NCI-H1105 (cell line): Measurements from ENCODE around the gene HYAL1.

Experiments
- DNase-seq: peaks from one replicate; lab custom pipeline; 2025; lab: John Stamatoyannopoulos, UW

Gene HYAL1, protein sequence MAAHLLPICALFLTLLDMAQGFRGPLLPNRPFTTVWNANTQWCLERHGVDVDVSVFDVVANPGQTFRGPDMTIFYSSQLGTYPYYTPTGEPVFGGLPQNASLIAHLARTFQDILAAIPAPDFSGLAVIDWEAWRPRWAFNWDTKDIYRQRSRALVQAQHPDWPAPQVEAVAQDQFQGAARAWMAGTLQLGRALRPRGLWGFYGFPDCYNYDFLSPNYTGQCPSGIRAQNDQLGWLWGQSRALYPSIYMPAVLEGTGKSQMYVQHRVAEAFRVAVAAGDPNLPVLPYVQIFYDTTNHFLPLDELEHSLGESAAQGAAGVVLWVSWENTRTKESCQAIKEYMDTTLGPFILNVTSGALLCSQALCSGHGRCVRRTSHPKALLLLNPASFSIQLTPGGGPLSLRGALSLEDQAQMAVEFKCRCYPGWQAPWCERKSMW

DNA sequence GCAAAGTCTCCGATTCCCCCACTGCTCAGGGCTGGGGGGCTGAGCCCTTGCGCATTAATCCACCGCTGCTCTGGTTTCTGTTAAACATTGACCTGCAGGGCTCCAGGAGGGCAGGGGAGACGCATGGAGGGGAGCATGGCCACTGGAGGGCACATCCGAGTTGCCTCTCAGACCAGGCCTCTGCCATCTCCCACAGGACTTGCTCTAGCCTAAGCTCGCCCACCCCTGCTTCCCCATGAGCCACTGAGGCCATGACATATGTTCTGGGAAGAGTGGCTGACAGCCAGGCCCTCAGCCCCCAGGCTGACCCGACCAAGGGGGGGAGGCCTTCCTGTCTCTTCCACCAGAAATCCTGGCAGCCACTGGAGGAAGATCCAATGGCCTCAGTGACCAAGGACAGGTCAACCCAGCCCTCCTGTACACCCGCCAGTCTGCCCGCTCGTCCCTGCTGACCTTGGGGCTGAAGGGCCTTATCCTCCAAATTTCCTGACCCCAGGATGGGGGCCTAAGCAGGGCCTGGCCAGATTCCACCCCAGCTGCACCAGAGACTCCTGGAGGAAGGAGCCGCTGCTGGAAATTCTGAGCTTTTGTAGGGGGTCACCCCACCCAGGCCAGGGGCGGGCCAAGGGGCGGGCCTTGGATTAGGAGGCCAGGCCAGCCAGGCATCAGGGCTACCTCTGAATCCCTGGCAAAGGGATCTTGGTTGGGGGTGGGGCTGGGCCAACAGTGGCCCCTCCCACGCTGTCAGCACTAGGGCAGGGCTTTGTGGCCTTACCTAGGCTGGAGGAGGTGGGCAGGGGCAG, at the start of gene HYAL1:
Gene HYAL1, minus strand, starts transcription at position 562 of the 803 bp plus-strand sequence. CDS start 618 bp downstream, outside the sequence.
- DNase-seq = no peak

DNA sequence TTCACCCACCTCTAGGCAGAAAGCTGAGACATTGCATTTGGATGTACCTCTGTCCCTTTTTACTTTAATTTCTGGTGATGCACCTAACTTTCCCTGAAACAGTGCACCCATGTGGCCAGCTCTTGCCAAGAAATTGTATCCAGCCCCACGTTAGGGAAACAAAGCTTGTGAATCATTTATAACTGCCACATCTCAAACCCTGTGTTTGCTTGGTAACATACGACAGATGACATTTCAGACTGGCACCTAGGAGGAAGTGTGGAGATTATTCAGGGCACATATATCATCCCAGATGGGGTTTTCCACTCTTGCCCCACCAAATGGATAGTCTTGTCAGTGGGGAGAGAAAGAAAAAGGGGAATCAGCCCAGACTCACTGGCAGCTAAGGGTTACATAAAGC, 49.4 kb upstream of the HYAL1 start:
- no peak for DNase-seq

DNA sequence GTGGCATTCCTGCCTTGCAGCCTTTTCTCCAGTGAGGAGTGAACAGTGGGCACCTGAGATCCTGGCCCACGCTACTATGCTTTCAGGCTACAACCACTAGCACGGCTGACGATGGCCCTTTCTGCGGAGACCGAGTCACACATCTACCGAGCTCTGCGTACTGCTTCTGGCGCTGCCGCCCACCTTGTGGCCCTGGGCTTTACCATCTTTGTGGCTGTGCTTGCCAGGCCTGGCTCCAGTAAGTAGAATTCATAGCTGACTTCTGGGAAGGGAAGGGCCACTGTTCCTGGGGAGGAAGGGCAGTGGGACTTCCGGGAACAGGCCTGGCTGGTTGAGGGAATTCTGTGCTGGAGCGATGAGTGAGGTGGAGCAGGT, 47.9 kb upstream of the HYAL1 start:
- DNase-seq = no peak

DNA sequence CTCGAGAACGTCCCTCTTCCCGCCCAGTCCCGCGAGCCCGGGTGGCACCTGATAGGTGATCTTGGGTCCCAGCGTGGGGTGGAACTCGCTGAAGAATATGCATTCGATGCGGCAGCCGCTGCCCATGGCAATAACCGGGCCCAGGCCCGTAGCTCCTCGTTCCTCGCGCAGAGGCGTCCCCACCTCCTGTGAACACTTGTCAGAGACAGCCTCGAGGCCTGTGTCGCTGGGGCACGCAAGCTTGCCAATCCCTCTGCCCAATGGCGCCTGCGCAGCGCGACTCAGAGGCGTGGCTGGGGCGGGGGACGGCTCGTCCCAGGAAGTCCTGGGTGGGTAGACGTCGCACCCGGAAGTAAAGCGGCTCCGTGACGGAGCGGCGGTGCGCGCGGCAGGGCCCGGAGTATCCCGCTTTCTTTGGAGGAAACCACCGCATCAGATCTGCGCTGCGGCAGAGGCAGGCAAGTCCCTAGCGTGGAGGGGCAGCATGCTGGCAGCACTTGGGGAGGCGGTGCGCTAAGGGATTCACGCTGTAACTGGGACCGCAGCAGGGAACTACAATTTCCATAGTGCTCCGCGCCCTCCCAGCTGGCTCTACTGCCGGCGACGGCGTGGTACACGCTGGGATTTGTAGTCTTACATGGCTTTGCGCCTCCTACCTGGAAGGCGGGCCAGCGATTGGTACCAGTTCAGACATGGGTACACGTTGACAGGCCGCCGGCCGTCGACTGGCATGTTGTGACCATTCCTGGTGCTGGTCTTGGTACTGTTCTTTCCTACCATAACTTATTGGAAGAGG, 47.4 kb upstream of the HYAL1 start, which contains the start of the genes CYB561D2 and NPRL2:
Gene CYB561D2, plus strand, starts transcription at position 336 of the 796 bp plus-strand sequence. CDS start 572 bp downstream, outside the sequence.
Gene NPRL2, minus strand, starts transcription at position 249 of the 796 bp plus-strand sequence. Its CDS starts 123 bp downstream, at position 126.
- peak; percentile 75 for DNase-seq

DNA sequence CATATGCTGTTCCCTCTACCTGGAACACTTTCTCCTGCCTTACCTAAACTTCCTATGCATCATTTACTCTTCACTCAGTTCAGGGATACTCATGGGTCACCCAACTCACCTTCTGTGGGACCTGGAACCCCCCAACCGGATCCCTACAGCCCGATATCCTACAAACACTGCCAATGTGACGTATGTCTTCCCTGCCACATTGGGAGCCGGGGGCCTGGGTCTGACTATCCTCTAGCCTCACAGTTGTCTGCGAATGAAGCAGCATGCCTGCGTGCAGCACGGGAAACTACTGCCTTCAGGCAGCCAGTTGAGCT, 46.8 kb upstream of the HYAL1 start:
- no peak for DNase-seq

DNA sequence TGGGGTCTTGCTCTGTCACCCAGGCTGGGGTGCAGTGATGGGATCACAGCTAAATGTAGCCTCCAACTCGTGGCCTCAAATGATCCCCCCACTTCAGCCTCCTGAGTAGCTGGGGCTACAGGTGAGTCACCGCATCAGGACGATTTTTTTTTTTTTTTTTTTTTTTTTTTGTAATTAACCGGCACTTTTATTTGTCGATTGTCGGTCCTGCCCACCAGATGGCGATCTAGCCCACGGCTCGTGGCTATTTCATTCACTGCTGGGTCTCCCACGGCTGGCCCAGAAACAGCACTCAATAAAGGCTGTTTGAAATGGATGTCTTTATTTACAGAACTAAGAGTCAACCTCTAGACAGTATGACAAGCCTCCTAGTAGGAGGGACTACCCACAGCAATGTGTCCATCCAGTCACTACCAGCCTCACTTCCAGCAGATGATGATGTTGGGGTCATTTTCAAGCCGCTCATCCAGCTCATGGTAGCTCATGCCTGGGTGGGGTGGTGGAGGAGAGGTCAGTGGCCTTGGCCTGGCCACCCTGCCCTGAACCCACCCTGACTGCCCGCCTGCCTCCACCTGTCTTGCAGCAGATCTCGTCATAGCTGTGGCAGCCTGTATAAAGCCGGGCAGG, 43.9 kb upstream of the HYAL1 start:
- DNase-seq = peak; percentile 49

DNA sequence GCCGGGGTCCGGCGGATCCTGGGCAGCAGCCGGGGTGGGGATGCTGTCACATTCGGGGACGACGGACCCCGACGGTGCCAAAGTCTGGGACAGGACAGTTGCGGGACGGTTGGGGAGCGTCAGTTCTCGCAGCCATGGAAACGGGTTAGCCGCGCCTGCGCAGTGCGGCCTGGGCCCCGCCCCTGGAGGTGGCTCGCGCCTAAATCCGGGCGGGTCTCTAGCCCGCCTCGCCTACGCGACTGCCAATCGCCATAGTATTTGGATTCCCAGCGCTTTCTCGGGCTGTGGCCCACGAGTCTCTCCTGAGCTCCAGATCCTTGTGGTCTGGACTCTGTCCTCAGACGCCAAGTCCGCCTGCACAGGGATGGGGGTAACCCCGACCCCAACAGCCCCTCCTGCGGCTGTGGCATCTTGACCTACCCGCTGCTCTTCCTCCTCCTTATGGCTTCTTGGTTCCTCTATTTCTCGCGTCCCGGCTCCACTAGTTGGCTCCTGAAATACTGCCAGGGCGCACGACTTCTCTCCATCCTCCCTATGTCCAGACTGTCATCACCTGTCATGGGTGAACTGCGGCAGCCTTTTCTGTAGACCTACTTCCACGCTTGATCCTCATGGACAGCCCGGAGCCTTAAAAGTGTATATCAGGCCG, 42.3 kb upstream of the HYAL1 start, which contains the start of gene ZMYND10:
Gene ZMYND10, minus strand, starts transcription at position 147 of the 649 bp plus-strand sequence. CDS start 153 bp downstream, outside the sequence.
- peak; percentile 28 for DNase-seq

DNA sequence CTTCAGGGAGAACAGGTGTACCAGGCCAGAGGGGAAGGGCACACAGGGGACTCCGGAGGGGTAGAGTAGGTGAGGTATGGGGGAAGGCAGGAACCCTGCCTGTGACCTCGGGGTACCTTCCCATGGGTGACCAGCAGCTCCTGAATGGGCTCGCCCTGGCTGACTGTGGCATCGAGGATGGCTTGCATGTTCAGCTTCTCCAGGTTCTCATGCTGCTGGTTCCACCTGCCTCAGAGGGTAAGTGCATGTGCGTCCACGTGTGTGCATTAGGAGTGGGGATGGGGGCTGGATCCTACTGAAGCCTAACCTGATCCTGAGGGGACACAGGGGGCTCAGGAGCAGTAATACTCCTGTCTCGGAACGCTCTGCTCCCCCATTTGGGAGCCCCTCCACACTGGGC, 41.6 kb upstream of the HYAL1 start:
- no peak for DNase-seq

DNA sequence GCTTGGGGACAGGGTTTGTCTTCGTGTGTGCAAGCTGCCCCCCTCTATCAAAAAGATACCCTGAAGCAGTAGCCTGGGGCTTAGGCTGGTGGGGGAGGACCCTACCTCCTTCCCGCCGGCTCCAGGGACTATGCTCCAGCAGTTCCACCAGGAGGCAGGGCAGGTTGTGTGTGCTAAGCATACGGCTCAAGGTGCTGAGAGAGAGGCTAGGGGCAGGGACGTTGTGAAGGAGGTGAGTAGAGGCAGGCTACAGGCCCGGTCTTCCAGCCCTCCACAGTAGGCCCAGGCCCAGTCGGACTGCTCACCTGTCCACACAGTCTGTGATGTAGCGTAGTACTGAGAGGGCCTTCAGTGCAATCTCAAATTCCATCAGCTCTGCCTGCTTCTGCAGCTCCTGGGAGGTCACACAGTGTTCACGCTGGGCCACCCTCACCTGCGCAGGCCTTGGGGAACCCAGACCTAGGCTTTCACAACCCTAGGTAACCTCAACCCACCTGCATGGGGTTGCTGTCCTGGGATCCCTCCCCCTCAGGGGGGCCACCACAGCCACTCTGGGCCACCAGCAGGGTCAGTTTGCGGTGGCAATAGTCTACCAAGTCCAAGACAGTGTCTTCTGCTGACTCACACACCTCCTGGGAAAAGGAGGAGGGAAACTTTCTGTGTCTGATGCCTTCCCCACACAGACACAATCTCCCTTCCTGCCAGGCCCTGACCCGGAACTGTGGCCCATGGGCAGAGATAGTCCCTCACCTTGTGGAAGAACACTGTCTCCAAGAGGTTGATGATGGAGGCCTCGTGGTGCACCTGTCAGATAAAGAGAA, 39.6 kb upstream of the HYAL1 start:
- DNase-seq = no peak

DNA sequence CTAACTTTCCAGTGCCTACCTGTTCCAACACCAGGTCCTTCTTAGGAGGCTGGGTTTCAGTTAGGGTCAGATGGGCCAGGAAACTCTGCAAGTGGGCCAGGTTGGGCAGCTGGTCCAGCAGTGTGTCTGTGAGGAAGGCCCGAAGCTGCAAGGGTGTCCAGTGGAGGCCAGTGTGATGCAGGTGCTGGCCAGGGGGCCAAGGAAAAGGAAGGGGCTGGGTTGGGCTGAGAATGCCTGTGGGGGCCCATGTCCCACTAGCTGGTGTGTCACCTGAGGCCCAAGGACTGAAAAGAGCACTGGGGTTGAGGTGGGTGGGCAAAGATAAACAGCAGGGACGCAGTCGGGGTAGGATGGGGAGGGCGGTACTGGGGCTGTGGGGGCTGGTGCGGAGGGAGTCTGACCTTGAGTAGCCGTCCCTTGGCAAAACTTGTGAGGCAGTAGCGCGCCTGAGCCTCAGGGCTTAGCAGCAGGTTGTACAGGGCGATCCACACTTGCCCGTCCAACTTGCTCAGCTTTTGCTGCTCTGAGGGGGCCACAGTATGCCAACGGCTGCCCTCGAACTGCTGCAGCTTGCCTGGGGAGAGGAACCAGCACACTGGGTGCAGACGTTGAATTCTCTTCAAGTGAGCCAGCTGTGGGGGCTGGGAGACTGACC, 38.7 kb upstream of the HYAL1 start:
- DNase-seq = no peak

DNA sequence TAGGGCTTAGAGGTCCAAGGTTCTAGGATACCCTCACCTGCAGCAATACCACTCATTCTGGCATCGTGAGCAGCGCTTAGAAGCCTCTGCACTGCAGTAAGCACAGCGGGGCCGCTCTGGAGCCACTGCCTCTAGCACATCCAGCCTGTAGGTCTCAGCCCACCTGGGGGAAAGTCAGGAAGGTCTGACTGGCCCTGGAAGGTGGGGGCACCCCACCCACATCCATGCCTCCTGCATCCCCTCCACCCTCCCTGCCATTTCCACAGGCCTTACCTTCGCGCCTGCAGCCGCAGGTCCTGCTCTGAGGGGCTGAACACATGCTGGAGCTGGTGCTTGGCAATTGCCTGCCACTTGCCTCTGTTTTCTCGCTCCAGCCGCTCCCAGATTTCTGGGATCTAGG, 38.2 kb upstream of the HYAL1 start:
- no peak for DNase-seq

DNA sequence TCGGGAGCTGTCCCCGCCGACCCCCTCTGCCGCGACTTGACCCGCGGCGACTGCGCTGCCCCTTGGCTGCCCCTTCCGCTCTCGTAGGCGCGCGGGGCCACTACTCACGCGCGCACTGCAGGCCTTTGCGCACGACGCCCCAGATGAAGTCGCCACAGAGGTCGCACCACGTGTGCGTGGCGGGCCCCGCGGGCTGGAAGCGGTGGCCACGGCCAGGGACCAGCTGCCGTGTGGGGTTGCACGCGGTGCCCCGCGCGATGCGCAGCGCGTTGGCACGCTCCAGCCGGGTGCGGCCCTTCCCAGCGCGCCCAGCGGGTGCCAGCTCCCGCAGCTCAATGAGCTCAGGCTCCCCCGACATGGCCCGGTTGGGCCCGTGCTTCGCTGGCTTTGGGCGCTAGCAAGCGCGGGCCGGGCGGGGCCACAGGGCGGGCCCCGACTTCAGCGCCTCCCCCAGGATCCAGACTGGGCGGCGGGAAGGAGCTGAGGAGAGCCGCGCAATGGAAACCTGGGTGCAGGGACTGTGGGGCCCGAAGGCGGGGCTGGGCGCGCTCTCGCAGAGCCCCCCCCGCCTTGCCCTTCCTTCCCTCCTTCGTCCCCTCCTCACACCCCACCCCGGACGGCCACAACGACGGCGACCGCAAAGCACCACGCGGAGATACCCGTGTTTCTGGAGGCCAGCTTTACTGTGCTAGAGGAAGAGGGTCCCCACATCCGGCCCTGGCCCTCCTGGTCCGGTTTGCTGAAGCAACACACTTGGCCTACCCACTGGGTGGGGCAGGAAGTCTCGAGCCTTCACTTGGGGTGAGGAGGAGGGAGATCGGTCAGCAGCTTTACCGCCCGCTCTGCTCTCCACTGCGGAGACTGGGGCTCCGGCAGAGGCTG, 37.3 kb upstream of the HYAL1 start, which contains the start of gene RASSF1:
Gene RASSF1, minus strand, starts transcription at position 389 of the 882 bp plus-strand sequence. Its CDS starts 31 bp downstream, at position 358.
- DNase-seq = no peak

DNA sequence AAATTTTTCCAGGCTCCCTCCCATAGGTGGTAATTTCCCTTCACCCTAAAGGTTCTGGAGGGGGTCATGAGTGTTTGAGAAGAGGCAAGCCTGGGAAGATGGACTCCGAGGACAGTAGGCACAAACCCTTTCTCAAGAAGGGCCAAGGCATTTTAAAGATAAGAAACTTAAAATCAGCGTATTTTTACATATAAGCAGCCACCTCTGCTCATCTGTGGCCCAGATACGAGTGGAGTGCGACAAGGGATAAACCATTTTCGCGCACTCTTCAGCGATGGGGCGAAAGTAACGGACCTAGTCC, 36.7 kb upstream of the HYAL1 start:
- DNase-seq = no peak

DNA sequence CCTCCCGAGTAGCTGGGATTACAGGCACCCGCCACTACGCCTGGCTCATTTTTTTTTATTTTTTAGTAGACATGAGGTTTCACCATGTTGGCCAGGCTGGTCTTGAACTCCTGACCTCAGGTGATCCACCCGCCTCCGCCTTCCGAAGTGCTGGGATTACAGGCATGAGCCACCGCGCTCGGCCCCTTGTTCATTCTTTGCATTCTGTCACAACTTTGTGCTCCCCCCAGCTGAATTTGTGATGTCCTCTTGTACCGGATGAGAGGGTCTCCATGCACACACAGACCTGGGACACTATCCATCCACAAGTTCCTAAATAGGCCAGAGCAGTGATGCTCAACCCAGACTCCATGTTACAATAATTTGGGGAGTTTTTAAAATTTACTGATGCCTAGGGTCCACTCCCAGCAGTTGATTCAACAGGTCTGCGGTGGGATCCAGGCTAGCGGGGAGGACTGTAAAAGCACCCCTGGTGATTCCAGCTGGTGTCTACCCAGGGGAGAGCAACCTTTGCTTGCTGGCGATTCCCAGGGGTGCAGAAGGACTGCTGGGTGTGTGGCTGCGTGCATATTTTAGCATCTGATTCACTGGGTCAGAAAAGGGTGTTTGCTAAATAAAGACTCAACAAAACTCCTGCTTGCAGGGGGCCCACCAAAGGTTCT, 36.2 kb upstream of the HYAL1 start:
- DNase-seq = no peak

DNA sequence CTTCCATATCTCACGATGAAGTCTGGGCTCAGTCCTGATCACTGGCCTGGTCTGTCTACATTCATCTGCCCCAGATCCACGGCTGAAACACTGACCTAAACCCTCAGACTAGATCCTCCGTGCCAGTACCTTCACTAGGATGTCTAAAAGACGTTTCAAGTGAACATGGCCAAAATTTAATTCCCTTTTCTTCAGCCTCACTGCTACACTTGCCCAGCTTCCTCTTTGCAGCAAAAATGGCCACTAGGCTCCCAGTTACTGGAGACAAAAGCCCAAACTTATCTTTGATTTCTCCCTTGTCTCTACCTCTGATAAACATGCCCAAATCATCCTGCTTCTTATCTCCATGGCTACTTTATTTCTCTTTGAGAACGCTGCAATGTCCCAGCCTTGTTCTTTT, 35.6 kb upstream of the HYAL1 start:
- no peak for DNase-seq

DNA sequence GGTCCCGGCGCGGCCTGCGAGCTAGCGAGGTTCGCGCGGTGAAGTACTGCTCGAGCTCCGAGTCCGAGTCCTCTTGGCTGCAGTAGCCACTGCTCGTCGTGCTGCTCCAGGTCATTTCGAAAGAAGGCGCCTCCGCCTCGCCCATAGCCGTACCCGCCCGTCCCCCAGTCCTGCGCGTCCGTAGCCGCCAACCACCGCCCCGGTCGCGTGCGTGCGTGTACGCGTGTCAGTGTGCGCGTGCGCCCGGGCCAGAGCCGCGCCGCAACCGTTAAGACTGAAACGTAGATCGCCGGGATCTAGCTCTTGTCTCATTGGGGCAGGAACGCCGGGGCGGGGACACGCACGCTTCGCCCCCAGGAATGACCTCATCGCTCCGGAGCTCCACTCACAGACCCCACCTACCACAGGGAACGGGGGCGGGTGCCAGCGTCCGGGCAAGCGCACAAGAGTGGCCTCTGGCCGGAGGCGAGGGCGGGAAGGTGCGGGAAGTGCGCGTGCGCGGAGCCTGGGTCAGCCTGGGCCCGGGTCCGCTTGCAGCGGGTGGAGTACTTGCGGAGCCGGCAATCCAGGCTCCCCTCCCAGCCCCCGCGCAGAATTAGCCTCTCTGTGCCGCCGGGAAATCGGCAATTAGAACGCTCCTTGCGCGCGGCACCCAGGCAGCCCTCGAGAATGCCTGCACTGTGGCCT, 33.9 kb upstream of the HYAL1 start:
- peak; percentile 93 for DNase-seq

DNA sequence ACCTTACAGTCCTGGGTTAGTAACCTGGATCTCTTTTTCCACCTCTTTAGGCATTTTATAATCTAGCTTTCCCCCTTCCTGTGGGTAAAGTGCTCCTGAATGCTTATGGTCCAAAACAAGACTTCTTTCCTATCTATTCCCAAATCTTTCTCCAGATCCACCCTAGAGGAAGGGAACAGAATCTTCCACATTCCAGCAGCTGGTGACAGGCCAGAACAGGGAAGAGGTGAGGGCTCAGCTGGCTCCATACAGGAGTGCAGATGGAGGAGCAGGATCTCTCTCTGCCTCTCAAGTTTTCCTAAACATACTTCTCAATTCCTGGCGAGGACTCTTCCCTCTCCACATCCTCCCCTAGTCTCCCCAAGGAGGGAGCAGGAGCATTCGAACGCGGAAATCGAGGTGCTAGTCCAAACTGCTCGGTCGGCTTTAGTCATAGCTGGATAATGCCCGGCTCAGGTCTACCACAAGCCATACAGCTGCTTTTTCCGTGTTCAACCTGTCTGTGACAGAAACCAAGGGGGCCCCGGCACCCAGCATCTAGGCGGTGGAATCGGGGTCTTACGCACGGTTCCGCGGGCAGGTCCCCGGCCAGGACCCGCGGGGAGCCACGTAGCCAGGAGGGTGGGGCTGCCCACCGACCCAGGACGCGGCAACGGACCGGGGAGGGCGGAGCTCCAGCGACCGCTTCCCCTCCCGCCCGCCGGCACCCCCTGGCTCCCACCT, 33.2 kb upstream of the HYAL1 start:
- no peak for DNase-seq
